ENCODE data around the gene NCAPD2. TPM values are rescaled to one million over a fixed set of nuclear protein-coding genes. Genes with fewer than 3 reads are reported as not detected.

Gene NCAPD2
- polyA plus RNA-seq, 3 donors, result 6.2 to 15.0 (median 8.3) TPM

- Mint-ChIP-seq H3K4me1 (peaks cover 25% of the 10 kb centered on the region), H3K27me3 (ENCODE audit: low read depth in 3 of 3) (no peaks in the 10 kb centered on the region), H3K4me3 (no peak overlapping the region), H3K27ac (no peak overlapping the region), H3K9me3 (no peaks in the 10 kb centered on the region), H3K36me3 (peaks cover 52 to 66% of the 10 kb centered on the region in 2 donors)
- peaks cover 52 to 58% of the 10 kb centered on the region in 2 donors for H3K36me3 ChIP-seq (replicated peaks in 1 of 2; ENCODE audit: control insufficient read depth in 1 of 2, insufficient read depth in 2 of 2, low read length in 2 of 2)
- H4K20me1 ChIP-seq (ENCODE audit: insufficient read depth, low read length), result peaks cover 28% of the 10 kb centered on the region
- intact Hi-C loops (cut with micrococcal nuclease), result loop anchor here in 1 of 2 donors (5.0 kb wide), 1 partner anchor 97 kb away; no protein-coding TSS in a partner anchor
- H3K79me2 ChIP-seq (ENCODE audit: insufficient read depth, low read length), result peaks cover 50% of the 10 kb centered on the region
- TF ChIP-seq CTCF (IDR thresholded peaks at IDR 0.05), result no peak
- H3K9me3 ChIP-seq (replicated peaks in 1 of 2; ENCODE audit: control insufficient read depth in 1 of 2, insufficient read depth in 1 of 2, low read length in 2 of 2), result no peaks in the 10 kb centered on the region
- H3K27ac ChIP-seq (ENCODE audit: low read depth in 1 of 2, low read length in 2 of 2), result no peak overlapping the region
- H3K27me3 ChIP-seq (ENCODE audit: control insufficient read depth in 2 of 2, insufficient read depth in 2 of 2, low read length in 2 of 2), result no peaks in the 10 kb centered on the region
- H3K4me1 ChIP-seq (ENCODE audit: control insufficient read depth in 1 of 2, insufficient read depth in 2 of 2, low read length in 2 of 2), result peaks cover 13 to 27% of the 10 kb centered on the region in 2 donors
- no CpG with 5 or more reads among the region's 1 CpG for WGBS (ENCODE audit: insufficient coverage)
- no peak overlapping the region for H3K9ac ChIP-seq (ENCODE audit: insufficient read depth, low read length, poor library complexity, severe bottlenecking)
- DNase-seq, result no peak
- no peak overlapping the region for H3K4me3 ChIP-seq (replicated peaks in 1 of 3; ENCODE audit: low read depth in 2 of 3, low read length in 3 of 3)
- H2AFZ ChIP-seq (ENCODE audit: insufficient read depth, low read depth, low read length, poor library complexity, severe bottlenecking), result no peak overlapping the region
- no peak overlapping the region for H3K4me2 ChIP-seq (replicated peaks; ENCODE audit: extremely low read depth, low read length, poor library complexity, severe bottlenecking)
These were observed 65.6 kb downstream of the NCAPD2 start for GRCh38 chr12:6559500-6559899.

- H3K4me1 Mint-ChIP-seq, result peaks cover 18% of the 10 kb centered on the region
- no peaks in the 10 kb centered on the region for H3K9me3 ChIP-seq (replicated peaks in 1 of 2; ENCODE audit: control insufficient read depth in 1 of 2, insufficient read depth in 1 of 2, low read length in 2 of 2)
- H3K27me3 ChIP-seq (ENCODE audit: control insufficient read depth in 2 of 2, insufficient read depth in 2 of 2, low read length in 2 of 2), result no peaks in the 10 kb centered on the region
- H3K4me3 ChIP-seq (replicated peaks in 1 of 3; ENCODE audit: low read depth in 2 of 3, low read length in 3 of 3), result no peak overlapping the region
- H3K4me3 Mint-ChIP-seq, result no peak overlapping the region
- peaks cover 17% of the 10 kb centered on the region for H4K20me1 ChIP-seq (ENCODE audit: insufficient read depth, low read length)
- H3K27me3 Mint-ChIP-seq (ENCODE audit: low read depth in 3 of 3), result no peaks in the 10 kb centered on the region
- H3K4me2 ChIP-seq (replicated peaks; ENCODE audit: extremely low read depth, low read length, poor library complexity, severe bottlenecking), result no peak overlapping the region
- DNase-seq, result no peak
- peak overlapping the region in 3 of 7 donors; percentile 23 to 61 (median 26) for H3K27ac Mint-ChIP-seq
- H3K36me3 Mint-ChIP-seq, result peaks cover 59 to 78% of the 10 kb centered on the region in 2 donors
- intact Hi-C loops (cut with micrococcal nuclease), result loop anchor here in 1 of 2 donors (10.0 kb wide), 1 partner anchor 124 kb away; the partner anchor contains the start of gene ZNF384
- peaks cover 8 to 17% of the 10 kb centered on the region in 2 donors for H3K4me1 ChIP-seq (ENCODE audit: control insufficient read depth in 1 of 2, insufficient read depth in 2 of 2, low read length in 2 of 2)
- peaks cover 63 to 69% of the 10 kb centered on the region in 2 donors for H3K36me3 ChIP-seq (replicated peaks in 1 of 2; ENCODE audit: control insufficient read depth in 1 of 2, insufficient read depth in 2 of 2, low read length in 2 of 2)
- 98% methylated on average over 10 of the region's 13 CpGs for WGBS (ENCODE audit: insufficient coverage)
- H3K9me3 Mint-ChIP-seq, result no peaks in the 10 kb centered on the region
- no peak overlapping the region for H3K9ac ChIP-seq (ENCODE audit: insufficient read depth, low read length, poor library complexity, severe bottlenecking)
- H3K27ac ChIP-seq (ENCODE audit: low read depth in 1 of 2, low read length in 2 of 2), result no peak overlapping the region
- no peak for TF ChIP-seq CTCF (IDR thresholded peaks at IDR 0.05)
- peaks cover 42% of the 10 kb centered on the region for H3K79me2 ChIP-seq (ENCODE audit: insufficient read depth, low read length)
- no peak overlapping the region for H2AFZ ChIP-seq (ENCODE audit: insufficient read depth, low read depth, low read length, poor library complexity, severe bottlenecking)
These were observed 66.8 kb downstream of the NCAPD2 start for GRCh38 chr12:6560501-6561205.

Measured in CD14-positive monocyte (primary cell).